Adrenal gland (tissue), 5 donors: Measurements from ENCODE around the gene ZNF2.

Source experiments
- POLR2A ChIP-seq, 2 donors: fragments of 450-650 bp; IDR thresholded peaks; one replicate each; pipeline ENCODE4 v1.6.1; 2017; ENCODE audit warnings: antibody characterized with exemption in 2 of 2, mild to moderate bottlenecking in 2 of 2, moderate library complexity in 1 of 2
- TF ChIP-seq, protein P1 (sequence below), 6 experiments: fragments of 450-650 bp in 4 of 6; fragments of 200-600 bp in 2 of 6; sonication (generic) in 1 of 6; IDR thresholded peaks; 1 replicate in 5 of 6; 2 replicates in 1 of 6; pipeline versions ENCODE4 v1.5.1 to v1.8.0; 2016 to 2021; ENCODE audit warnings: antibody characterized with exemption in 6 of 6, mild to moderate bottlenecking in 2 of 6, moderate library complexity in 1 of 6
- donor health status: DM: no; HTN: no; CAD: no.

DNA sequence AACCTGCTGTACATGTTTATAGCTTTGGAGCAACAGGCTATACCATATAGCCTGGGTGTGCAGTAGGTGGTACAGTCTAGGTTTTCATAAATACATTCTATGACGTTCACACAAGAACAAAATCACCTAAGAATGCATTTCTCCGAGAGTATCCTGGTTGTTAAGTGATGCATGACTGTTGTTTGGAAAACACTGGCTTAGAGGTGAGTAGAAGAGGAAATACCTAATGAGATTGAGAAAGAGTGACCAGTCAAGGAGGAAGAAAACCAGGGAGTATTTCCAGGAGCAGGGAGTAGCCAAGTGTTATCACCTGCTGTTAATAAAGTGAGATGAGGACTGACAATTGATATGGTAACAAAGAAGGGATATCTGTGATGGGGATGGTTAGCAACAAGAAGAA, 38.8 kb downstream of the ZNF2 start:
- TF ChIP-seq, protein P1, sequence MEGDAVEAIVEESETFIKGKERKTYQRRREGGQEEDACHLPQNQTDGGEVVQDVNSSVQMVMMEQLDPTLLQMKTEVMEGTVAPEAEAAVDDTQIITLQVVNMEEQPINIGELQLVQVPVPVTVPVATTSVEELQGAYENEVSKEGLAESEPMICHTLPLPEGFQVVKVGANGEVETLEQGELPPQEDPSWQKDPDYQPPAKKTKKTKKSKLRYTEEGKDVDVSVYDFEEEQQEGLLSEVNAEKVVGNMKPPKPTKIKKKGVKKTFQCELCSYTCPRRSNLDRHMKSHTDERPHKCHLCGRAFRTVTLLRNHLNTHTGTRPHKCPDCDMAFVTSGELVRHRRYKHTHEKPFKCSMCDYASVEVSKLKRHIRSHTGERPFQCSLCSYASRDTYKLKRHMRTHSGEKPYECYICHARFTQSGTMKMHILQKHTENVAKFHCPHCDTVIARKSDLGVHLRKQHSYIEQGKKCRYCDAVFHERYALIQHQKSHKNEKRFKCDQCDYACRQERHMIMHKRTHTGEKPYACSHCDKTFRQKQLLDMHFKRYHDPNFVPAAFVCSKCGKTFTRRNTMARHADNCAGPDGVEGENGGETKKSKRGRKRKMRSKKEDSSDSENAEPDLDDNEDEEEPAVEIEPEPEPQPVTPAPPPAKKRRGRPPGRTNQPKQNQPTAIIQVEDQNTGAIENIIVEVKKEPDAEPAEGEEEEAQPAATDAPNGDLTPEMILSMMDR (IDR thresholded peaks at IDR 0.05), result no peak
- no peak for TF ChIP-seq POLR2A (IDR thresholded peaks at IDR 0.05)
